ENCODE data around the gene CARD11.

CARD11 gene

GRCh38 chr7:3019801-3020200, 23.9 kb downstream of the CARD11 start:
- no peak for DNase-seq

- DNase-seq, result peak; percentile 9
These were observed 29.5 kb downstream of the CARD11 start for GRCh38 chr7:3013975-3014792.

GRCh38 chr7:3011211-3011852, 32.3 kb downstream of the CARD11 start:
- no peak for DNase-seq

- DNase-seq, result no peak
These were observed 33.5 kb downstream of the CARD11 start for GRCh38 chr7:3010161-3010560.

GRCh38 chr7:3009086-3009485, 34.6 kb downstream of the CARD11 start:
- no peak for DNase-seq

- DNase-seq, result no peak
These were observed 35.3 kb downstream of the CARD11 start for GRCh38 chr7:3008386-3008785.

- DNase-seq, result no peak
These were observed 36.0 kb downstream of the CARD11 start for GRCh38 chr7:3007696-3008095.

- no peak for DNase-seq
These were observed 38.4 kb downstream of the CARD11 start for GRCh38 chr7:3005257-3005656.

GRCh38 chr7:3003936-3004335, 39.7 kb downstream of the CARD11 start:
- DNase-seq, result no peak

- DNase-seq, result no peak
These were observed 41.0 kb downstream of the CARD11 start for GRCh38 chr7:3002631-3003030.

- no peak for DNase-seq
These were observed 43.1 kb downstream of the CARD11 start for GRCh38 chr7:3000566-3000965.

GRCh38 chr7:2999078-2999500, 44.6 kb downstream of the CARD11 start:
- DNase-seq, result no peak

GRCh38 chr7:2997014-2997413, 46.7 kb downstream of the CARD11 start:
- DNase-seq, result no peak

GRCh38 chr7:2996141-2996540, 47.5 kb downstream of the CARD11 start:
- DNase-seq, result no peak

GRCh38 chr7:2993868-2994267, 49.8 kb downstream of the CARD11 start:
- DNase-seq, result no peak

- DNase-seq, result no peak
These were observed 50.3 kb downstream of the CARD11 start for GRCh38 chr7:2993396-2993795.

- DNase-seq, result no peak
These were observed 52.7 kb downstream of the CARD11 start for GRCh38 chr7:2990949-2991470.

GRCh38 chr7:2986561-2986960, 57.1 kb downstream of the CARD11 start:
- DNase-seq, result no peak

- DNase-seq, result no peak
These were observed 57.8 kb downstream of the CARD11 start for GRCh38 chr7:2985866-2986265.

GRCh38 chr7:2984091-2984490, 59.6 kb downstream of the CARD11 start:
- no peak for DNase-seq

- no peak for DNase-seq
These were observed 60.1 kb downstream of the CARD11 start for GRCh38 chr7:2983586-2983985.

- no peak for DNase-seq
These were observed 60.8 kb downstream of the CARD11 start for GRCh38 chr7:2982831-2983230.

GRCh38 chr7:2982401-2982800, 61.3 kb downstream of the CARD11 start:
- no peak for DNase-seq

GRCh38 chr7:2981103-2981480, 62.6 kb downstream of the CARD11 start:
- DNase-seq, result no peak

Measured in retina (tissue), 1 donor.